Renal pelvis (tissue), 4 donors: Measurements from ENCODE around the gene CES3. TPM values are rescaled to one million over a fixed set of nuclear protein-coding genes. Genes with fewer than 3 reads are reported as not detected.
"Not testable (repeated sequence)": the region's sequence is repeated elsewhere in the genome, so short reads cannot be mapped to it uniquely, and the experiment has no call there.

Source experiments
- DNase-seq: peaks from one replicate; pipeline ENCODE4 v3.0.0-alpha.2; 2013
- polyA plus RNA-seq, 3 donors: library from polyadenylated mRNA; unstranded; fragments of 120-200 nt; gene quantifications; one replicate each; pipeline ENCODE4 v1.2.1, GENCODE V29; 2013; ENCODE audit not compliant: insufficient read length in 3 of 3

Gene CES3
- polyA plus RNA-seq, 3 donors, result 2.4 to 4.6 (median 4.1) TPM

GRCh38 chr16:66944054-66944441, 17.0 kb upstream of the CES3 start:
- DNase-seq, result no peak

DNA sequence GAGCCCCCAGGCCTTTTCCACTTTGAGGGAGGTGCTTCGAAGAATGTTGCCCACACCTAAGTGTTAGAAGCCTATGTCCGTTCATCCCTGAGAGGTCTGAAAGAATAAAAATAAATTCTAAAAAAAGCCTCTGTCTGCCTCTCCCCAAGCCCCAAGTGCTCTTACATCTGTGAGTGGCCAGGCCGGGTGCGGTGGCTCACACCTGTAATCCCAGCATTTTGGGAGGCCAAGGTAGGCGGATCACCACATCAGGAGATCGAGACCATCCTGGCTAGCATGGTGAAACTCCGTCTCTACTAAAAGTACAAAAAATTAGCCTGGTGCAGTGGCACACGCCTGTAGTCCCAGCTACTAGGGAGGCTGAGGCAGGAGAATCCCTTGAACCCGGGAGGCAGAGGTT, 16.1 kb upstream of the CES3 start:
- DNase-seq, result not testable (repeated sequence)

DNA sequence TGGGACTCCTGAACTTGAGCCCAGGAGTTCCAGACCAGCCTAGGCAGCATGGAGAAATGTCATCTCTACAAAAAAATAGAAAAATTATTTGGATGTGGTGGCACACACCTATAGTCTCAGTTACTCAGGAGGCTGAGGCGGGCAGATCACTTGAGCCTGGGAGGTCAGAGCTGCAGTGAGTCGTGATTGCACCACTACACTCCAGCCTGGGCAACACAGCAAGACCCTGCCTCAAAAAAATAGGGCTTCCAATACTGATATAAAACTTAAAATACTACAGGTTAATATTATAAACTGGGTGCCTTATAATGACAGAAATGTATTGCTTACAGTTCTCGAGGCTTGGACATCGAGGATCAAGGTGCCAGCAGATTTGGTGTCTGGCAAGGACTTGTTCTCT, 15.1 kb upstream of the CES3 start:
- no peak for DNase-seq

- DNase-seq, result no peak
Observed at GRCh38 chr16:66946541-66946940, 14.5 kb upstream of the CES3 start.

DNA sequence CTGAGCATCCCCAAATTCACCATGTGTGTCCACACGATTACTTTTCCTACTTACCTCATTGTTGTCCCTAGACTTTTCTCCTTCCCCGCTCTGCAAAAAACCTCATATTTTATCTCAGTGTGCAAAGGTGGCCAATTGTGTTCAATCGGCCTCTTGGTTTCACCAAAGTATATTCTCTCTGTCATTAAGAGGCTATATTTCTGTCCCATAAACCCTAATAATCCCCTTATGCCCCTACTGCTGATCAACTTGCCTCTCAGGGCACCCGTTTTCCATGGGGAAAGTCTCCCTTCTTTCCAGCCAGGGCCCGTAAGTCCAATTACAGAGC, 14.1 kb upstream of the CES3 start:
- DNase-seq, result no peak

- DNase-seq, result peak; percentile 87
Observed at GRCh38 chr16:66947302-66948065, 13.6 kb upstream of the CES3 start.

DNA sequence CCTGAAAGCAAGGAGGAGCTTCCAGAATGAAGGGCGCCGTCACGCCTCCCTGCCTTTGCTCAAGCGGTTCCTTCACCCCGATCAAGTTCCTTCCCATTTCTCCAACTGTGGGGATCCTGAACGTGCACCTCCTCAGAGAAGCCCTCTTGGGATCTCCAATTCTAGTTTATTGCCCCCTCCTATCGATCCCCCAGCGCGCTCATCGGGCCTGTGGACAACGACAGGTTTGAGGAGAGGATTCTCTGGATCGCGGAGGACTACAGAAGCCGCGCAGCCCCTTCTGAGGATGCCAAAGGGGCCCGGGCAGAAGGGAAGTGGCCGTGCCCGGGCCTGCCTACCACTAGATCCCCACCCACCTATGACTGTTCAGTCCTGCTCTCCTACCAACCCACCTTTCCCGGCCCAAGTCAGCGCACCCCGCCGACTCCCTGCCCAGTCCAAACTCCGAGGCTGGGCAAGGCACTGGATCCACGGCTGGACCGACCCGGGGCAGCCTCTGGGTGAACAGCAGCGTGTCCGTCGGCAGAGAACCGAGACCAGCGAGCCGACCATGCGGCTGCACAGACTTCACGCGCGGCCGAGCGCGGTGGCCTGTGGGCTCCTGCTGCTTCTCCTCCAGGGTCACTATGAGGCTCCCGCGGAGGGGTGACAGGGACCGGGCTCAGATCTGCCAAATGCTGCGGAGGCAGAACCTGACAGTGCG, 12.8 kb upstream of the CES3 start:
- no peak for DNase-seq

GRCh38 chr16:66948837-66949225, 12.2 kb upstream of the CES3 start:
- DNase-seq, result no peak

GRCh38 chr16:66949472-66949871, 11.6 kb upstream of the CES3 start:
- no peak for DNase-seq

DNA sequence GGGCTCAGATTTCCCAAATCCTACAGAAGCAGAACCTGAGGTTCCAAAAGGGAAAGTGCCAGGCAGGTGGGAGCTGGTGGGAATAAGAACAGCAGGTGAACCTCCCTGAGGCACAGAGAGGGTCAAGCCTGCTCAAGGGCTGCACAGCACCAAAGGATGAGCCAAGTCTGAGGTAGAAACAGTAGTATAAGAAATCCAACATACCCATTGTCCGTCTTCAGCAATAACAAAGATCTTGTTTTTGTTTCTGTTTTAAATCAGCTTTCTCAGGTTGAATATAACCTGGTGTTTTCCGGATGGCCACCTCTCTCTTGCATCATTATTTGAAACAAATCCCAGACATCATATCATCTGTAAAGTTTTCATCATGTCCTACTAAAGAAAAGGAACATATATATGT, 10.6 kb upstream of the CES3 start:
- DNase-seq, result no peak

DNA sequence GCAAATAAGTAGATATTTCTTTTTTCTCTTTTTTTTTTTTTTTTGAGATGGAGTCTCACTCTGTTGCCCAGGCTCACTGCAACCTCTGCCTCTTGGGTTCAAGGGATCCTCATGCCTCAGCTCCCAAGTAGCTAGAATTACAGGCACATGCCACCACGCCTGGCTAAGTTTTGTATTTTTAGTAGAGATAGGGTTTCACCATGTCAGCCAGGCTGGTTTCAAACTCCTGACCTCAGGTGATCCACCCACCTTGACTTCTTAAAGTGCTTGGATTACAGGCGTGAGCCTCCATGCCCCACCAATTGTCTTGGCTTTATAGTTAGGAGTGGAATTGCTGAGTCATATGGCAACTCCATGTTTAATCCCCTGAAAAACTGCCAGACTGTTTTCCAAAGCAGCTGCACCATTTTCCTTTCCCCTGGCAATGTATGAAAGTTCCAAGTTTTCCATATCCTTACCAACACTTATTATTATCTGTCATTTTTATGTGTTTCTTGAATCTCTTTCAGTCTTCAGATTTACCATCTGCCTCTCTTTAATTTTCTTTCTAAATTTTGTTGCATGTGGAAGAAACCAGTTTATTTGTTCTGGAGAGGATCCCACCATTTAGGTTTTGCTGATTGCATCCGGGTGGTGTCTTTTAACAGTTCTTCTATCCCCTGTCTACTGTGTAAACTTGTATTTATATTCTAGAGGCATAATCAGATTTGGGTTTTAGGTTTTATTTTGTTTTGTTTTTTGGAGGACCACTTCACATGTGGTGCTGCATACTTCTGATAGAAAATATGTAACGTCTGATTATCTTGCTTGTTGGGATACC, 9.9 kb upstream of the CES3 start:
- DNase-seq, result no peak

DNA sequence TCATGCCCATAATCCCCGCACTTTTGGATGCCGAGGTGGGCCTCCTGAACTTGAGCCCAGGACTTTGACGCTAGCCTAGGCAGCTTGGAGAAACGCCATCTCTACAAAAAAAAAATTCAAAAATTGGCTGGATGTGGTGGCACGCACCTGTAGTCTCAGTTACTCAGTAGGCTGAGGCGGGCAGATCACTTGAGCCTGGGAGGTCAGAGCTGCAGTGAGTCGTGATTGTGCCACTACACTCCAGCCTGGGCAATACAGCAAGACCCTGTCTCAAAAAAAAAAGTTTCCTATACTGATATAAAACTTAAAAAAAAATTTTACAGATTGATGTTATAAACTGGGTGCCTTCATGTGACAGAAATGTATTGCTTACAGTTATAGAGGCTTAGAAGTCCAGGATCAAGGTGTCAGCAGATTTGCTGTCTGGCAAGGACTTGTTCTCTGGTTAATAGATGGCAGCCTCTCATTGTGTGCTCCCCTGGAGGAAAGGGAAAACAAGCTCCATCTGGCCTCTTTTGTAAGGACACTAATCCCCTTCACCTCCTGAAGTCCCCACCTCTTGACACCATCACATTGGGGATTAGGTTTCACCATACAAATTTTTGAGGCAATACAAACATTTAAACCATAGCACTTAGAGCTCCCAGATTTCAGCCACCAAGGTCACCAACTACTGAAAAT, 8.5 kb upstream of the CES3 start:
- DNase-seq, result no peak

DNA sequence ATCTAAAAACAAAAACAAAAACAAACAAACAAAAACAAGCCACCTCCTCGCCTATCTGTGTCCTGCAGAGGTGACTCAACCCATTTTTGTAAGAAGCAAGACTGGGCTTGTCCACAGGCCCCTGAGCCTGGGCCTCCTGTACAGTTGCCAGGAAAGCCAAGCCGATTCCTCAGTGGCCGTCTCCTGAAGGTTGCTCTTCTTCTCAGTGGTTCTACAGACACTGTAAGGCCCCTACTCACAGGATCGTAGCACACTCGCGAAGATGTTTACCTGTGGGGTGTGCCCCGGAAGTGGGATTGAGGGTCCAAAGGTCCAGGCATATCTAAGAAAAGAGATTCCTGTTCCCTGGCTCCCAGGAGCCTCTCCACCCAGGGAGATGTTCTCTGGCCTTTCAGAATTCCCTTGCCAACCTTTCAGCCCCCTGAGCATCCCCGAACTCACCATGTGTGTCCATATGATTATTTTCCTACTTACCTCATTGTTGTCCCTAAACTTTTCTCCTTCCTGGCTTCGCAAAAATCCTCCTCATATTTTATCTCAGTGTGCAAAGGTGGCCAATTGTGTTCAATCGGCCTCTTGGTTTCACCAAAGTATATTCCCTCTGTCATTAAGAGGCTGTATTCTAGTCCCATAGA, 7.5 kb upstream of the CES3 start:
- DNase-seq, result no peak

- peak; percentile 73 for DNase-seq
Observed at GRCh38 chr16:66954097-66954659, 6.9 kb upstream of the CES3 start.

- not testable (repeated sequence) for DNase-seq
Observed at GRCh38 chr16:66955363-66956153, 5.5 kb upstream of the CES3 start.

- DNase-seq, result not testable (repeated sequence)
Observed at GRCh38 chr16:66956154-66956457, 5.0 kb upstream of the CES3 start.

- no peak for DNase-seq
Observed at GRCh38 chr16:66958857-66959703, 2.0 kb upstream of the CES3 start.

GRCh38 chr16:66959704-66960161, 1.3 kb upstream of the CES3 start:
- no peak for DNase-seq

DNA sequence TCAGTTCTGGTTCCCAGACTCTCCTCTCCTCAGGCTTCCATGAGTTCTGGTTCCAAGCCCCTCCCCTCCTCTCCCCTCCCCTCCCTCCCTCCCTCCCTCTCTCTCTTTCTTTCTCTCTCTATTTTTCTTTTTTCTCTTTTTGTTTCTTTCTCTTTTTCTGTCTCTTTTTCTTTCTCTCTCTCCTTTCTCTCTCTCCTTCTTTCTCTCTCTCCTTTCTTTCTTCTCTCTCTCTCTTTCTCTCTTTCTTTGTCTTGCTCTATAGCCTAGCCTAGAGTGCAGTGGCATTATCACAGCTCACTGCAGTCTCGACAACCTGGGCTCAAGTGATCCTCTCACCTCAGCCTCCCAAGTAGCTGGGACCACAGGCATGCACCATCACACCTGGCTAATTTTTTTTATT, 796 bp upstream of the CES3 start:
- no peak for DNase-seq

GRCh38 chr16:66961914-66962313, 848 bp downstream of the CES3 start:
- no peak for DNase-seq
